ENCODE results near the gene COX6B1.

DNA sequence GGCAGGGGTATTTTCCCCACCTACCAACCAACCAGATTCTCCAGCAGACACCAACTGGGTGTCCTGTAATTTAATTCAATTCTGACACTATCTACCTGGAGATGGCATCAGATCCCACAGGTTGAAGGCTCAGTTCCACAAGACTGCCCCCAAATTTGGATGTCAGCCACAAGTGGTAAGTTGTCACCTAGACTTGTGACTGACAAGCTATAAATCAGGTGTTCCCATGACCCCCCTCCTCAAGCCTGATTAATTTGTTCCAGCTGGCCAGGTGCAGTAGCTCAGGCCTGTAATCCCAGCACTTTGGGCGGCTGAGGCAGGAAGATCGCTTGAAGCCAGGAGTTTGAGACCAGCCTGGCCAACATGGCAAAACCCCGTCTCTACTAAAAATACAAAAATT lies 46.2 kb upstream of the COX6B1 start:
- TF ChIP-seq, protein P1, sequence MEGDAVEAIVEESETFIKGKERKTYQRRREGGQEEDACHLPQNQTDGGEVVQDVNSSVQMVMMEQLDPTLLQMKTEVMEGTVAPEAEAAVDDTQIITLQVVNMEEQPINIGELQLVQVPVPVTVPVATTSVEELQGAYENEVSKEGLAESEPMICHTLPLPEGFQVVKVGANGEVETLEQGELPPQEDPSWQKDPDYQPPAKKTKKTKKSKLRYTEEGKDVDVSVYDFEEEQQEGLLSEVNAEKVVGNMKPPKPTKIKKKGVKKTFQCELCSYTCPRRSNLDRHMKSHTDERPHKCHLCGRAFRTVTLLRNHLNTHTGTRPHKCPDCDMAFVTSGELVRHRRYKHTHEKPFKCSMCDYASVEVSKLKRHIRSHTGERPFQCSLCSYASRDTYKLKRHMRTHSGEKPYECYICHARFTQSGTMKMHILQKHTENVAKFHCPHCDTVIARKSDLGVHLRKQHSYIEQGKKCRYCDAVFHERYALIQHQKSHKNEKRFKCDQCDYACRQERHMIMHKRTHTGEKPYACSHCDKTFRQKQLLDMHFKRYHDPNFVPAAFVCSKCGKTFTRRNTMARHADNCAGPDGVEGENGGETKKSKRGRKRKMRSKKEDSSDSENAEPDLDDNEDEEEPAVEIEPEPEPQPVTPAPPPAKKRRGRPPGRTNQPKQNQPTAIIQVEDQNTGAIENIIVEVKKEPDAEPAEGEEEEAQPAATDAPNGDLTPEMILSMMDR (IDR thresholded peaks at IDR 0.05; ENCODE audit: borderline replicate concordance, extremely low read depth, low read length, poor library complexity, severe bottlenecking), result no peak
- TF ChIP-seq EZH2 (IDR thresholded peaks at IDR 0.05; ENCODE audit: borderline replicate concordance, low read depth, low read length, severe bottlenecking), result no peak

All from DND-41 (cell line).